Measurements from ENCODE around the gene TRAT1. TPM values are rescaled to one million over a fixed set of nuclear protein-coding genes. Genes with fewer than 3 reads are reported as not detected.

TRAT1 gene
- total RNA-seq, 1 experiment from 2014 or later = 0.21 TPM

- CTCF ChIA-PET = no interaction called here
- H3K4me3 ChIP-seq (ENCODE audit: low read depth in 2 of 2, low read length in 2 of 2) = no peak overlapping the region
- ATAC-seq = no peak
- in situ Hi-C loops (cut with HindIII; ENCODE audit: low pct_unique_long_range_greater_than_20kb, low sequenced_read_pairs) (no loop called here), intact Hi-C loops (cut with micrococcal nuclease; ENCODE audit: unreplicated experiment) (no loop called here)
- POLR2A ChIA-PET = no interaction called here
- H3K9me3 ChIP-seq (ENCODE audit: control insufficient read depth, insufficient read depth, low read depth, low read length) = no peaks in the 10 kb centered on the region
- no peak overlapping the region for H3K27ac ChIP-seq (ENCODE audit: low read length)
- H3K4me1 ChIP-seq (ENCODE audit: control insufficient read depth, insufficient read depth, low read length) = no peaks in the 10 kb centered on the region
- BruUV-seq (replicated peaks) = no TSS peak
- no peak for DNase-seq (ENCODE audit: low read depth, low spot score)
- peaks cover 13% of the 10 kb centered on the region; the same call in 1 of the 2 replicates for H3K27me3 ChIP-seq (ENCODE audit: control insufficient read depth, insufficient read depth, low read length)
- TF ChIP-seq TCF7L2 (IDR thresholded peaks at IDR 0.05; ENCODE audit: low read depth, low read length) = no peak
- TF ChIP-seq SIN3A (IDR thresholded peaks at IDR 0.05; ENCODE audit: borderline replicate concordance, insufficient read depth, low read depth, low read length) = no peak
- no peak for TF ChIP-seq POLR2AphosphoS5 (IDR thresholded peaks at IDR 0.05; ENCODE audit: low read depth, low read length)
- no peak for TF ChIP-seq CTCF (IDR thresholded peaks at IDR 0.05)
- TF ChIP-seq REST (IDR thresholded peaks at IDR 0.05; ENCODE audit: insufficient read depth in 1 of 2, low read depth in 2 of 2, low read length in 1 of 2) = no peak
- no peaks in the 10 kb centered on the region for H3K36me3 ChIP-seq (ENCODE audit: control insufficient read depth, insufficient read depth, low read length)
Measured at GRCh38 chr3:108835101-108835500, 12.5 kb downstream of the TRAT1 start.

- TF ChIP-seq SIN3A (IDR thresholded peaks at IDR 0.05; ENCODE audit: borderline replicate concordance, insufficient read depth, low read depth, low read length) = no peak
- TF ChIP-seq TCF7L2 (IDR thresholded peaks at IDR 0.05; ENCODE audit: low read depth, low read length) = no peak
- no peak for TF ChIP-seq REST (IDR thresholded peaks at IDR 0.05; ENCODE audit: insufficient read depth in 1 of 2, low read depth in 2 of 2, low read length in 1 of 2)
- TF ChIP-seq POLR2AphosphoS5 (IDR thresholded peaks at IDR 0.05; ENCODE audit: low read depth, low read length) = no peak
- no peak for TF ChIP-seq CTCF (IDR thresholded peaks at IDR 0.05)
- no peak overlapping the region for H3K27ac ChIP-seq (ENCODE audit: low read length)
- peaks cover 13% of the 10 kb centered on the region; the same call in 1 of the 2 replicates for H3K27me3 ChIP-seq (ENCODE audit: control insufficient read depth, insufficient read depth, low read length)
- ATAC-seq (no peak), DNase-seq (ENCODE audit: low read depth, low spot score) (no peak)
- intact Hi-C loops (cut with micrococcal nuclease; ENCODE audit: unreplicated experiment) = no loop called here
- POLR2A ChIA-PET = no interaction called here
- H3K9me3 ChIP-seq (ENCODE audit: control insufficient read depth, insufficient read depth, low read depth, low read length) = no peaks in the 10 kb centered on the region
- no TSS peak for BruUV-seq (replicated peaks)
- CTCF ChIA-PET = no interaction called here
- no peaks in the 10 kb centered on the region for H3K4me1 ChIP-seq (ENCODE audit: control insufficient read depth, insufficient read depth, low read length)
- no peak overlapping the region for H3K4me3 ChIP-seq (ENCODE audit: low read depth in 2 of 2, low read length in 2 of 2)
- in situ Hi-C loops (cut with HindIII; ENCODE audit: low pct_unique_long_range_greater_than_20kb, low sequenced_read_pairs) = no loop called here
- no peaks in the 10 kb centered on the region for H3K36me3 ChIP-seq (ENCODE audit: control insufficient read depth, insufficient read depth, low read length)
Measured at GRCh38 chr3:108838436-108838835, 15.8 kb downstream of the TRAT1 start.

Measured in Panc1 (cell line).